Astrocyte of the cerebellum (primary cell): Measurements from ENCODE around the gene COPZ1.

Experiments used
- DNase-seq: peaks from one replicate; pipeline ENCODE4 v3.0.0-alpha.2; 2011; ENCODE audit warnings: low read depth
- H3K4me3 ChIP-seq: 2 replicates; pipeline ENCODE4 v1.5.1; 2011; ENCODE audit warnings: mild to moderate bottlenecking, low read depth, low read length, moderate library complexity
- in situ Hi-C: cut with HindIII; loops from 2 replicates; pipeline ENCODE4 v1.10.0; 2017; ENCODE audit warnings: low sequenced_read_pairs
- TF ChIP-seq, protein P1 (sequence below): IDR thresholded peaks from 2 replicates; pipeline ENCODE4 v1.5.1; 2012; ENCODE audit warnings: low read length, low read depth, moderate library complexity, mild to moderate bottlenecking; ENCODE audit errors: missing control alignments

The COPZ1 gene

DNA sequence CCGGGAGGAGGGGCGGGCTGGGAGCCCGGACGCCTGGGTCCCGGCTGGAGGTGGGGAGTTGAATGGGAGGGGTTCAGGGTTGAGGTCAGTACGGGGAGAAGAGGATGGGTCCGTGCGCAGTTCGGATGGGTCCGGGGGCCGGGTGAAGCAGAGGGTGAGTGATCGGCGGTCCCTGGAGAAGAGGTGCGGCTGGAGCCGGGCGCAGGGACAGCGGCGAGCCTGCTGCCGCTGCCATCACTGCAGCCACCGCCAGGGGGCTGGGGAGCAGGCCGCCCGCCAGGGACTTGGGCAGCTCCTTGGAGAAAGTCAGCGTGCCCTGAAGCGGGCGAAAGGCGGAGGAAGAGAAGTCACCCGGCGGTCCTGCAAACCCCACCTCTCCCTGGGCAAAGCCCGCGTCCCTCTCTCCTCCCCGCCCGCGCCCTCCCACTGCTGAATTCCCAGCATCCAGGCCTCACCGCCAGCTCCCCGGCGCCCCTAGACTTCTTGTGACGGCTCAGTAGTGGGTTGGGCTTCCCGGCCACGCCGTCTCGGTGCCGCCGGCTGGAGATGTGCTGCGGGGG is 45.3 kb downstream of the COPZ1 start:
- TF ChIP-seq, protein P1, sequence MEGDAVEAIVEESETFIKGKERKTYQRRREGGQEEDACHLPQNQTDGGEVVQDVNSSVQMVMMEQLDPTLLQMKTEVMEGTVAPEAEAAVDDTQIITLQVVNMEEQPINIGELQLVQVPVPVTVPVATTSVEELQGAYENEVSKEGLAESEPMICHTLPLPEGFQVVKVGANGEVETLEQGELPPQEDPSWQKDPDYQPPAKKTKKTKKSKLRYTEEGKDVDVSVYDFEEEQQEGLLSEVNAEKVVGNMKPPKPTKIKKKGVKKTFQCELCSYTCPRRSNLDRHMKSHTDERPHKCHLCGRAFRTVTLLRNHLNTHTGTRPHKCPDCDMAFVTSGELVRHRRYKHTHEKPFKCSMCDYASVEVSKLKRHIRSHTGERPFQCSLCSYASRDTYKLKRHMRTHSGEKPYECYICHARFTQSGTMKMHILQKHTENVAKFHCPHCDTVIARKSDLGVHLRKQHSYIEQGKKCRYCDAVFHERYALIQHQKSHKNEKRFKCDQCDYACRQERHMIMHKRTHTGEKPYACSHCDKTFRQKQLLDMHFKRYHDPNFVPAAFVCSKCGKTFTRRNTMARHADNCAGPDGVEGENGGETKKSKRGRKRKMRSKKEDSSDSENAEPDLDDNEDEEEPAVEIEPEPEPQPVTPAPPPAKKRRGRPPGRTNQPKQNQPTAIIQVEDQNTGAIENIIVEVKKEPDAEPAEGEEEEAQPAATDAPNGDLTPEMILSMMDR: peak; percentile 86
- in situ Hi-C loops: loop anchor here (5.0 kb wide), 1 partner anchor 153 kb away; no protein-coding TSS in a partner anchor
- H3K4me3 ChIP-seq: peak overlapping the region; percentile 35
- DNase-seq: peak; percentile 46

DNA sequence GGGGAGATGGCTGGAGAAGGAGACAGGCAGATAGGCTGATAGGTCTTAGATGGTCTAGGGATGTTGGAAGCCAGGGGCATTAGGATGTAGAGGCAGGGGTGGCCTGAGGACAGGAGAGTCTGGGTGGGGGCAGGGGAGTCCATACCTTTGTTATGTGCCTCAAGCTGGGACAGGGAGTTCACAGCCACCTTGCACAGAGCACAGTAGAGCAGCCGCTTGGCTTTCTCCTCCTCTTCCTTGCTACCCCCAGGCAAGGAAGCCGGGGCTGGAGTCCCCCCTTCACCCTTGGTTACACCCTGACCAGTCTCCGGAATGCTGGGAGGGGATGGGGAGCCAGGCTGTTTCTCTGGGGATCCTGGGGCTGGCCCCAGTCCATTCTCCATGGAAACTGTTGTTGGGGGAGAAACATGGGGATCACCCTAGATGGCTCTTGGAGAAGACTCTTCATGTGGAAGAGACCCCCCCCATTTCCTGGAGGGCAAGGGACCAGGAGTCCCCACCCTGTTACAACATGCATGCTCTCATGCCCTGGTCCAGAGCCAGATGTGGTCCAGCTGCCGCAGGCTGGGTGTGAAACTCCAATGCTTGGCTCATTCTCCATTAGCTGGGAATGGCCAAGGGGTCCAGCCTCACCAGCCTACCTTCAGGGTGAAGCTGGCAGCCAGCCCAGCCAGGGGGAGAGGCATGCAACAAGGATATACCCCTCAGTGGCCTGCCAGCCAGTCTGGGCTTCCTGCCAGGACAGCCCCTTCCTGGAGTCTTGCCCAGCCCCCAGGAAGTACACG is 46.6 kb downstream of the COPZ1 start:
- TF ChIP-seq, protein P1: no peak
- no peak overlapping the region for H3K4me3 ChIP-seq
- DNase-seq: no peak
- in situ Hi-C loops: loop anchor here (5.0 kb wide), 1 partner anchor 154 kb away; no protein-coding TSS in a partner anchor

DNA sequence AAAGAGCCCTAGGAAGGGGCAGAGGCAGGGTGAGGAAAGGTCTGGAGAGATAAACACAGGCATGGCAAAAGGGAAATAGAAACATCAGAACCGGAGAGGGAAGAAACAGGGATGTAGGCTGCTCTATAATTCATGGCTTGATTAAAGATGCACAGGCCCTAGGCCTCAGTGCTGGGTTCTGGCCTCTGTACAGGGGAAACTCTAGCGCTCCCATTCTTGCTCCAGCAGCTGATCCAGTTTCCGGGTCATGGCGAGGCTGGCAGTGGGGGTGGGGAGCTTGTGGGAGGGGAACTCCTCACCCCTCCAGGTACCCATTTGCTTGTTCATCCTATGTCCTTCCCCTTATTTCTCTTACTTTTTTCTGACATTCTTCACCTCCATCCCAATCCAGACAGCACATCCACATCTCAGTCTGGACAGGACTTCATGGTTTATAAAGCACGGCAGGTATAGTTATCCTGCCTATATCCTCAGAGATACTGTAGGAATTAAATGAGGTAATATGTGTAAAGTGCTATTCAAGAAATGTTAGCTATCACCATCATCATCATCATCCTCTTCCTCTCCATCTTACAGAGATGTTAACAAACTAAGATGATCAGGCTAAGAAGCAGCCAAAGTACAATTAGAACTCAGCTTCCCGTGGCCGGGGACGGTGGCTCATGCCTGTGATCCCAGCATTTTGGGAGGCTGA is 47.3 kb downstream of the COPZ1 start:
- in situ Hi-C loops: loop anchor here (5.0 kb wide), 1 partner anchor 155 kb away; no protein-coding TSS in a partner anchor
- DNase-seq: no peak
- TF ChIP-seq, protein P1: no peak
- no peak overlapping the region for H3K4me3 ChIP-seq

DNA sequence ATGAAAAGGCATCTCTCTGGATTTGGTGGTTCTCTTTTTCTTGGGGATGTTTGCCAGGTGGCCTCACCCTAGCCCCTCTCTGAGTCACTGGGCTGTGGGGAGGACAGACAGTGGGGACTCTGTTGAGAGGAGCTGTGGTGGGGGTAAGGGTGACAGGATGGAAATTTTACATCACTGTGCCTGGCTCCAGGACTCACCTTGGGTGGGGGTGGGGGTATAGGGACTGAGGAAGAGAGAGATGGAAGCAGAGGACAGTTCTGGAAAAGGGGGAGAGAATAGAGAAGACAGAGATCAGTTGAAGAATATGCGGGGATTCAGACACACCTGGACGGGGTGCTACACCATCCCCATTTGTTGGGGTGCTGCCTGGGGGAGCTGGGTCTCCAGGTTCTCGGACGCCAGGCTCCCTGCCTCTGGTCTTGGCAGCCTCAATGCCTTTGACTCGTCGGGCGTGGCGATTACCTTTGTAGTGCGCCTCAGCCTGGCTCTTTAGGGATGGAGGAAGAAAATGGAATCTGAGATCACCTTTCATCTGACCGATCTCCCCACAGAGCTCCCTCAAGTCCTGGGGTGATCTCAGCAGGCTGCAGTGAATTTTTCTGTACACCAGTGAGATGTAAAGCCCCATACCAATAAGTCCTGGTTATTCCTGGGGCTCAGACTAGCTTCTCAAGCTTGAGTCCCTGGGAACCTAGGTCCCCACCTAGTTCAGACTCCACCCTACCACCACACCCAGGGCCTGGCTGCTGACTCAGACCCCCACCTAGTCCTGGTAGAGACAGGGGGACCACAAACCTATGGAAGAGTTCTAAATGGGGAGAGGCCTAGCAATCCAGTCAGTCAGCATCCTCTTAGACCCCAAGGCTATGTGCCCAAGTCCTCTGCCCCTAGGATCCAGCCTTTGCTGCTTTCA is 49.0 kb downstream of the COPZ1 start:
- TF ChIP-seq, protein P1: no peak
- in situ Hi-C loops: loop anchor here (5.0 kb wide), 1 partner anchor 157 kb away; no protein-coding TSS in a partner anchor

DNA sequence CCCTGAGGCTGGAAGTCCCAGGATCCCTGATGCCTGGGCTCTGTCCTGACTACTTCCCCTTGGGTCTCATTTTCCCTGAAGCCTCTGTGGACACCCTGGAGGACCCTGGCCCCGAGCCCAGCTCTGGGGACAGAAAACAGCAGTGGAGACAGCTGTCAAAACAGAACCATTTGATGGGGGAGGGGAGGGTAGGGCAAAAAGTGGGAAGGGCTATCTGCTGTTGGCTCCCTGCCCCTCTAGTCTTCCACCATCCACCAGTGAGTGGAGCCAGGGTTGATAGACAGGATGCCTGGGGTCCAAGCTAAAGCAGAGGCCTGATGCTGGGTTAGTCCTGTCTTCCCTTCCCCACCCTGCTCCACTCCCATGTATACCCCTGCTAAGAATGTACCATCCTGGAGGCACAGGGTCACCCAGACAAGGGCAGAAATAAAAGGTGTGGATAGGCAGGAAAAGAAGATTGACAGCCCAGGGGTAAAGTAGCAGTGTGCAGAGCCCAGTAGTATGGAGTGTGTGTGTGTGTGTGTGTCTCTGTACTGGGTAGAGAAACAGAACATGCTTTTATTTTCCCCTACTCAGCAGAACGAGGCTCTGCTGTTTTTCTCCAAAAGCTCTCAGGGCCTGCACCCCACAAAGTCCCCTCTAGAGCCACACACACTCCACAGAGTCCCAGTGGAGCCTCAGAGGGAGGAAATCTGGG is 49.8 kb downstream of the COPZ1 start:
- in situ Hi-C loops: loop anchor here (5.0 kb wide), 1 partner anchor 157 kb away; no protein-coding TSS in a partner anchor
- no peak overlapping the region for H3K4me3 ChIP-seq
- TF ChIP-seq, protein P1: no peak
- DNase-seq: no peak

More for the DNA sequence above, 49.0 kb downstream of the COPZ1 start:
- H3K4me3 ChIP-seq: no peak overlapping the region
- no peak for DNase-seq

DNA sequence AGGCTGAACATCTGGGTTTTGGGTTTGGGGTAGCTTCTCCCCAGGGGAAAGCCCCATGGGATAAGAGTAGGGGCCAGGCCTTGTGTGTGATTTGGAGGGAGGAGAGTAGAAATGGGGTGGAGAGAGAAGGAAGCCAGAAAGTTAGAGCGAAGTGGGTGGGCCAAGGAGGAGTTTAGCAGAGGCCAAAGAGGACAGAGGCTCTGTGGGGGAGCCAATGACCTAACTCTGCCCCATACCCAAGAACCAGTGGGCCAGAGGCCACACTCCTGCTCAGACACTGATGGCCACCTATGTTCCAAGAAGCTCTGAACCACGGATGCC is 50.3 kb downstream of the COPZ1 start:
- TF ChIP-seq, protein P1: no peak
- in situ Hi-C loops: no loop called here

More for the DNA sequence above, 50.3 kb downstream of the COPZ1 start:
- no peak for DNase-seq
- H3K4me3 ChIP-seq: no peak overlapping the region
